Measurements from ENCODE around the gene INSIG1.
A peak's percentile ranks its signal among the peaks of the same experiment; 100 is the strongest.

INSIG1 gene

GRCh38 chr7:155297517-155298287 lies at the start of gene INSIG1:
Gene INSIG1 (plus strand): TSS chr7:155297878. CDS start chr7:155298286, 408 bp downstream.
- peak; percentile 58 for DNase-seq

- no peak for DNase-seq
Observed at GRCh38 chr7:155248366-155248756, 49.3 kb upstream of the INSIG1 start.

- no peak for DNase-seq
Observed at GRCh38 chr7:155251831-155252230, 45.8 kb upstream of the INSIG1 start.

- no peak for DNase-seq
Observed at GRCh38 chr7:155252444-155252887, 45.2 kb upstream of the INSIG1 start.

- no peak for DNase-seq
Observed at GRCh38 chr7:155252892-155253501, 44.7 kb upstream of the INSIG1 start.

- no peak for DNase-seq
Observed at GRCh38 chr7:155254018-155254417, 43.7 kb upstream of the INSIG1 start.

GRCh38 chr7:155255071-155255470 lies 42.6 kb upstream of the INSIG1 start:
- DNase-seq: no peak

GRCh38 chr7:155255621-155256020 lies 42.1 kb upstream of the INSIG1 start:
- DNase-seq: no peak

- no peak for DNase-seq
Observed at GRCh38 chr7:155256081-155256760, 41.5 kb upstream of the INSIG1 start.

- no peak for DNase-seq
Observed at GRCh38 chr7:155256761-155257481, 40.8 kb upstream of the INSIG1 start.

- DNase-seq: no peak
Observed at GRCh38 chr7:155257482-155258225, 40.0 kb upstream of the INSIG1 start.

- DNase-seq: no peak
Observed at GRCh38 chr7:155258226-155258560, 39.5 kb upstream of the INSIG1 start.

GRCh38 chr7:155259866-155260497 lies 37.7 kb upstream of the INSIG1 start:
- peak; percentile 31 for DNase-seq

- DNase-seq: no peak
Observed at GRCh38 chr7:155260498-155260872, 37.2 kb upstream of the INSIG1 start.

- DNase-seq: no peak
Observed at GRCh38 chr7:155261031-155261985, 36.4 kb upstream of the INSIG1 start.

- no peak for DNase-seq
Observed at GRCh38 chr7:155262031-155262430, 35.6 kb upstream of the INSIG1 start.

- no peak for DNase-seq
Observed at GRCh38 chr7:155263051-155263450, 34.6 kb upstream of the INSIG1 start.

GRCh38 chr7:155263581-155264143 lies 34.0 kb upstream of the INSIG1 start:
- DNase-seq: no peak

GRCh38 chr7:155265144-155265543 lies 32.5 kb upstream of the INSIG1 start:
- no peak for DNase-seq

GRCh38 chr7:155265961-155266360 lies 31.7 kb upstream of the INSIG1 start:
- no peak for DNase-seq

- no peak for DNase-seq
Observed at GRCh38 chr7:155266440-155266839, 31.2 kb upstream of the INSIG1 start.
